Ovary (tissue), 9 donors: ENCODE data around the gene CD36. TPM values are rescaled to one million over a fixed set of nuclear protein-coding genes. Genes with fewer than 3 reads are reported as not detected.

Experiments used
- polyA plus RNA-seq, 2 donors: library from polyadenylated mRNA; stranded (reverse); fragments of 200-250 nt in 1 of 2; fragments of 350-450 nt in 1 of 2; fragmentation: Illumina TruSeq in 1 of 2; extraction: RNeasy Lipid Tissue Mini Kit (QIAGEN cat#74804) in 1 of 2; gene quantifications; one replicate each; pipeline ENCODE4 v1.2.3, GENCODE V29; 2013 to 2014
- small RNA-seq: library from RNA; depleted of rRNA; stranded (forward); fragments of <200 nt; gene quantifications from one replicate; pipeline ENCODE3, GENCODE V24; 2016
- total RNA-seq, 7 donors: library from RNA; depleted of rRNA in 2 of 7; stranded (reverse); fragments of >200 nt in 2 of 7; fragmentation: NEBNext Ultra II Directional in 3 of 7; extraction: Animal tissue kit (Norgen Biotek cat#: 25700) in 3 of 7; gene quantifications; one replicate each; pipeline versions ENCODE4 v1.1.0 to v1.2.4, GENCODE V29; 2016 to 2023
- donor health status: DM: no; HTN: no; CAD: no; lungs with moderate emphysema.
- donor health status: DM: no; HTN: no; CAD: no.
- donor health status: Bipolar disorder and iron deficiency.
- donor health status: DM: yes; HTN: yes; CAD: no.
- donor health status: DM: no; HTN: no; CAD: no.
- donor health status: DM: yes; HTN: yes; CAD: no.

CD36 gene
- total and polyA plus RNA-seq, 9 donors = 3.1 to 55.4 (median 9.1) TPM

Small RNA genes lying within 50 kb of the gene (small RNA-seq; reads per million reads assigned to genes)
- not detected for gene AC073850.1

Other genes starting within 250 kb of the CD36 start
- not detected for gene GNAT3, start 126.6 kb upstream of the CD36 start, total RNA-seq
- not detected for gene GNAT3, start 126.6 kb upstream of the CD36 start, polyA plus RNA-seq